Measurements from ENCODE around the gene MORN5.

- no peak for TF ChIP-seq CTCF (conservative IDR thresholded peaks at IDR 0.05; ENCODE audit: low read length)
- TF ChIP-seq EZH2phosphoT487 (IDR thresholded peaks at IDR 0.05; ENCODE audit: borderline replicate concordance), result no peak
Measured at GRCh38 chr9:122168356-122168755, 8.6 kb downstream of the MORN5 start.

Data from Loucy (cell line).